ENCODE measurements around the gene ARMH3. TPM values are rescaled to one million over a fixed set of nuclear protein-coding genes. Genes with fewer than 3 reads are reported as not detected.

Gene ARMH3
- total RNA-seq, 1 experiment from 2014 or later, result 9.7 TPM

DNA sequence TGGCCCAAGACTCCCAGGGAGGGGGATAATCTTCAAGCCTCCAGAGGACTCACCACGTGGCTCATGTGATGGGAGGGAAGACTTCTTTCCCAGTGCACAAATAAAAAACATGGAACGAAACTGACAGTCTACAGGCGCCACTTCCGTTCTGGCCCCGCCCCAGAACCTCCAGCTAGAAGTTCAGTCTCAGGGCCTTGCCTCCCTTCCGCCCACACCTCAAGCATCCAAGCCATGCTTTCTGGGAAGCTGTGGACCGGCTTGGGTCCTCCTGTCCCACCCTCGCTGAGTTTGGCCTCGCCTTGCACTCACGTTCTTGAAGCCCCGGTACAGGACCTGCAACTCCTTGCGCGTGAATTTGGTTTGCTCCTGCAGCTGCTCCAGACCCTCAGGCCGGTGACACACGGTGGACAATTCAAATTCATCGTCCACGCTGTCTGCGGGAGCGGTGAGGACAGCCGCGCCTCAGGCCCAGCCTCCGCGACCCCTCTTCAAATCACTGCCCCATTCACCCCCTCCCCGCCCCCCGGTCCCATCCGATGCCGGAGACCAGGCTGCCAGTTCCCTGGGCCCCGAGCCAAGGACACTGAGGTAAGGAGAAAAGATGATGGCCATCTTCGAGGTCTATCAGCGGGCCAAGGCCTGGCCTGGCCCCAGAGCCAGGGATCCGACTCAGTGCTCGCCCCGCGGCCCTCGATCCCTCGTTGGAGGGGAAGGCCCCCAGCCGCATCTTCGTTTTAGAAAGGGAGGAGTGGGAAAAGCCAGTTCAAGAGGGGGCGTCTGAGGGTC is 227.0 kb downstream of the ARMH3 start:
- H3K9ac ChIP-seq (ENCODE audit: low read length), result no peak overlapping the region
- H3K9me3 ChIP-seq (ENCODE audit: low read length), result no peaks in the 10 kb centered on the region
- no peak overlapping the region for H3K27ac ChIP-seq (ENCODE audit: low read length)
- no peaks in the 10 kb centered on the region for H3K79me2 ChIP-seq (ENCODE audit: low read length)
- CTCF ChIA-PET, result no interaction called here
- intact Hi-C loops (cut with micrococcal nuclease), result no loop called here
- no peaks in the 10 kb centered on the region for H3K36me3 ChIP-seq (ENCODE audit: low read depth, low read length)
- H4K20me1 ChIP-seq (ENCODE audit: low read length), result no peaks in the 10 kb centered on the region
- peaks cover 12% of the 10 kb centered on the region for H3K4me1 ChIP-seq (ENCODE audit: insufficient read depth, low read length)
- H3K27me3 ChIP-seq (ENCODE audit: low read length), result no peaks in the 10 kb centered on the region
- no peaks in the 10 kb centered on the region for H3K9me2 ChIP-seq (replicated peaks; ENCODE audit: low read length)
- POLR2A ChIA-PET (ENCODE audit: unreplicated experiment), result no interaction called here
- H2AFZ ChIP-seq (ENCODE audit: low read length), result no peak overlapping the region
- H3K4me3 ChIP-seq (ENCODE audit: low read length), result no peak overlapping the region
- no peak overlapping the region for H3K4me2 ChIP-seq (ENCODE audit: low read length)
- DNase-seq (no peak), ATAC-seq (no peak)
- TF ChIP-seq EZH2 (IDR thresholded peaks at IDR 0.05; ENCODE audit: low read length, unreplicated experiment), result no peak
- TF ChIP-seq, protein P1, sequence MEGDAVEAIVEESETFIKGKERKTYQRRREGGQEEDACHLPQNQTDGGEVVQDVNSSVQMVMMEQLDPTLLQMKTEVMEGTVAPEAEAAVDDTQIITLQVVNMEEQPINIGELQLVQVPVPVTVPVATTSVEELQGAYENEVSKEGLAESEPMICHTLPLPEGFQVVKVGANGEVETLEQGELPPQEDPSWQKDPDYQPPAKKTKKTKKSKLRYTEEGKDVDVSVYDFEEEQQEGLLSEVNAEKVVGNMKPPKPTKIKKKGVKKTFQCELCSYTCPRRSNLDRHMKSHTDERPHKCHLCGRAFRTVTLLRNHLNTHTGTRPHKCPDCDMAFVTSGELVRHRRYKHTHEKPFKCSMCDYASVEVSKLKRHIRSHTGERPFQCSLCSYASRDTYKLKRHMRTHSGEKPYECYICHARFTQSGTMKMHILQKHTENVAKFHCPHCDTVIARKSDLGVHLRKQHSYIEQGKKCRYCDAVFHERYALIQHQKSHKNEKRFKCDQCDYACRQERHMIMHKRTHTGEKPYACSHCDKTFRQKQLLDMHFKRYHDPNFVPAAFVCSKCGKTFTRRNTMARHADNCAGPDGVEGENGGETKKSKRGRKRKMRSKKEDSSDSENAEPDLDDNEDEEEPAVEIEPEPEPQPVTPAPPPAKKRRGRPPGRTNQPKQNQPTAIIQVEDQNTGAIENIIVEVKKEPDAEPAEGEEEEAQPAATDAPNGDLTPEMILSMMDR (conservative IDR thresholded peaks at IDR 0.05; ENCODE audit: low read depth, low read length), result no peak
- no peak for TF ChIP-seq EZH2phosphoT487 (IDR thresholded peaks at IDR 0.05; ENCODE audit: borderline replicate concordance, low read length)
- no TSS peak for BruUV-seq (replicated peaks)
- H3F3A ChIP-seq (ENCODE audit: low read length, unreplicated experiment), result no peaks in the 10 kb centered on the region

DNA sequence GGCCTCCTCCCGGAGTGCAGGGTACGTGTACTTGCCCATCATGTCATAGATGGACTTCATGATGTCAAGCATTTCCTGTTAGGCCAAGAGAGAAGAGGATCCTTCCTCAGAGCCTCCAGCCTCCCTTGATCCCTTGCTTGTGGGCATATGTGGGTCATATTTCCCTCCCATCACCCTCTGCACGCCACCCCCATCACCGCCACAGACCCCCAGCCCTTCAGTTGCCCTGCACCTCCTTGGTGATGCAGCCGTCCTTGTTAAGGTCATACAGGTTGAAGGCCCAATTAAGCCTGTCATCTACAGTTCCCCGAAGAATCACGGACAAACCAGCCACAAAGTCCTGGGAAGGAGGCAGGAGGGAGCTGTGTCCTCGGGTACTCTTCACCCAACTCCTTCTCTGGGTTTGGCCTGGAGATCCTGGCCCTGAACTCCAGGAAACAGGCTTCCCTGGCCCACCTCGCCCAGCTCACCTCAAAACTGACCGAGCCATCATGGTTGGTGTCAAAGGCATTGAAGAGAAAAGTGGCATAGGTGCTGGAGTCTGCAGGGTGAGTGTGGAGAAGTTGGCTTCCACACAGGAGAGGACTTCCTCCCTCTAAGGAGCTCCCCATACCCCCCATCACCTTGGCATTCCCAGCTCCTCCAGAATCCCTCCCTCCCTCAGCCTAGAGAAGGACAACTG is 227.9 kb downstream of the ARMH3 start:
- H3K27ac ChIP-seq (ENCODE audit: low read length), result no peak overlapping the region
- no peak overlapping the region for H3K4me3 ChIP-seq (ENCODE audit: low read length)
- DNase-seq (no peak), ATAC-seq (no peak)
- no peaks in the 10 kb centered on the region for H3K9me3 ChIP-seq (ENCODE audit: low read length)
- H3F3A ChIP-seq (ENCODE audit: low read length, unreplicated experiment), result no peaks in the 10 kb centered on the region
- POLR2A ChIA-PET (ENCODE audit: unreplicated experiment), result no interaction called here
- H3K9ac ChIP-seq (ENCODE audit: low read length), result no peak overlapping the region
- no peaks in the 10 kb centered on the region for H3K36me3 ChIP-seq (ENCODE audit: low read depth, low read length)
- BruUV-seq (replicated peaks), result no TSS peak
- no peak overlapping the region for H3K4me2 ChIP-seq (ENCODE audit: low read length)
- H3K4me1 ChIP-seq (ENCODE audit: insufficient read depth, low read length), result peaks cover 12% of the 10 kb centered on the region
- H2AFZ ChIP-seq (ENCODE audit: low read length), result no peak overlapping the region
- no peaks in the 10 kb centered on the region for H3K79me2 ChIP-seq (ENCODE audit: low read length)
- H4K20me1 ChIP-seq (ENCODE audit: low read length), result no peaks in the 10 kb centered on the region
- H3K9me2 ChIP-seq (replicated peaks; ENCODE audit: low read length), result no peaks in the 10 kb centered on the region
- CTCF ChIA-PET, result no interaction called here
- H3K27me3 ChIP-seq (ENCODE audit: low read length), result no peaks in the 10 kb centered on the region
- intact Hi-C loops (cut with micrococcal nuclease), result no loop called here
- TF ChIP-seq EZH2 (IDR thresholded peaks at IDR 0.05; ENCODE audit: low read length, unreplicated experiment), result no peak
- no peak for TF ChIP-seq EZH2phosphoT487 (IDR thresholded peaks at IDR 0.05; ENCODE audit: borderline replicate concordance, low read length)
- TF ChIP-seq, protein P1 (conservative IDR thresholded peaks at IDR 0.05; ENCODE audit: low read depth, low read length), result no peak

Data from PC-3 (cell line).